Measurements from ENCODE around the gene ZNF184.

The ZNF184 gene

DNA sequence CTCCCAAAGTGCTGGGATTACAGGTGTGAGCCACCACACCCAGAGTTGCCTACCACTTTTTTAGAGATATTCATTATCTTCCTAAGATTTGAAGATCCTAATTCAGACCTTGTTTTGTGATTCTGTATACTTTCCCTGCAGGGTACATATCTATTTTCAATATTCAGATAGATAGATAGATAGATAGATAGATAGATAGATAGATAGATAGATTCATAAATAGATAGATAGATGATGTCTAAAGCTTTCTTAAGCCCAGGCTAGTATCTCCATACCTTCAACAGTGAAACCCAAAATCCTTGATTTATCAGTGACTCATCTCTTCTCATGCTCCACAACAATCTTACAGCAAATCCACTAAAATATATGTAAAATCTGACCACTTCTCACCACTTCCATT lies 53.5 kb downstream of the ZNF184 start:
- DNase-seq, result no peak

DNA sequence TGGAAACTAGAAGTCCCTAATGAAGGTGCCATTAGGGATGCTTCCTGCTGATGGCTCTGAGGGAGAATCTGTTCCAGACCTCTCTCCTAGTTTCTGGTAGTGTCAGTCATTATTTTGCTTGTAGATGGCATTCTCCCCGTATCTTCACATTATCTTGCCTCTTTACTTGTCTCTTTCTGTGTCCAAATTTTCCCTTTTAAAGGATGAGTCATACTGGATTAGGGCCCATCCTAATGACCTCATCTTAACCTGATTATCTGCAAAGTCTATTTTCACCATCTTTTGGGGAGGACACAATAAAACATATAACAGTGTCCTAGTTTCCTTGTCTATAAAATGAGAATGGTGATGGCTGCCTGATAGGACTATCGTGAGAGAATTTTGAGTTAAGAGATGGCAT lies 57.0 kb downstream of the ZNF184 start:
- no peak for DNase-seq

DNA sequence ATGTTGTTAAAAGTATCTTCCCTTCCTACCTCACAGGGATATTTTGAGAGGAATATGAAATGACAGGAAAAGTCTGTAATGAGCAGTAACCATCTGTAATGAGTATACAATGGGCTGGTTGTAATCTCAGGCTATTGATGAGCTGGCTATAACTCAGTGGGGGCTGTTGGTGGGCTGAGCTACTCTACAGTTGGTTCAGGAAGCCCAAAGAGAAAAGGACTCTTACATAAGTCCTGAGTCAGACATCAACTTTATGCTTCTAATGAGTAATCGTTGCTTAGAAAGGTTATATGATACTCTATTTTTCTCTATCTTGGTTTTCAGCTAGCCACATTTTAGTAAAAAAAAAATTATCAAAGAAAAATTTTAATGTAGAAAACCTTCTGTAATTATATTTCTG lies 57.9 kb downstream of the ZNF184 start:
- no peak for DNase-seq

DNA sequence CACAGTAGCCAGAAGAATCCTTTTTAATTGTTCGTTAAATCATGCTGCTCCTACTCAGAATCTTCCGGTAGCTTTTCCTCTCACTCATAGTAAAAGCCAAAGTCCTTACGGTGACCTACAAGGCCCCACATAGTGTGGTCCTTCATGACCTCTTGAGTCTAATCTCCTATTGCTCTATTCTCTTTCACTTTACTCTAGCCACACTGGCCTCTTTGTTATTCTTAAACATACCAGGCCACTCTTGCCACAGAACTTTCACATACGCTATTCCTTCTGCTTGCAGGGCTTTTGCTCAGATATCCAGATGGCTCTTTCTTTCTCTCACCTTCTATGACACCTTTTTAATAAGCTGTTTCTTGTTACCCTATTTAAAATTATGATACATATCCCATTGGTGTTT lies 58.6 kb downstream of the ZNF184 start:
- DNase-seq, result no peak

DNA sequence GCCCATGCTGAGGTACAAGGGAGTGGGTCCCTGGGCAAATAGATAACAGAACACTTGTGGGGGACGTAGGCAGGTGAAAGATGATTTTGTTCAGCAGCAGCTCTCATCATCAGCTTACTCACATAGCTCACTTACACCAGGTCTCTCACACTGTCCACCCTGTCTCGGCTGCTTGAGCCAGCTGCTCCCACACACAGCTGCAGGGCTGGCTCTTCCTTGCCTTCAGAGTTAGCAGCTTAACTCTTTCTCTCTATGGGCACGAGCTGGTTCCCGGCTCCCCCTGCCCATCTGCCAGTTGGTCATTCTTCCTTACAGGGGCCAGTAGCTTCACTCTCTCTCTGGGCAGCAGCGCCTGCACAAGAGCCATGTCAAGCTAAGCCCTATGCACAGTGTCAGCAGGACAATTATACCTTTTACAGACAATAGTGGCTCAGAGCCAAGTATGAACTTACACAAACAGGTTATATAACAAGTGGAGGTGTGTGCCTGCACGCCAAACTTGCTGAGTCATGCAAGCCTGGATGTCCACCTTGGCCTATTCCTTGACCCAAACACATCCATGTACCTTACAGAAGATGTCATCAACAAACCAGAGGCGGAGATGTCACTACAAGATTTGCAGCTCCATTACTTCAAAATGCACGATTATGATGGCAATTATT lies 65.6 kb downstream of the ZNF184 start:
- no peak for DNase-seq

DNA sequence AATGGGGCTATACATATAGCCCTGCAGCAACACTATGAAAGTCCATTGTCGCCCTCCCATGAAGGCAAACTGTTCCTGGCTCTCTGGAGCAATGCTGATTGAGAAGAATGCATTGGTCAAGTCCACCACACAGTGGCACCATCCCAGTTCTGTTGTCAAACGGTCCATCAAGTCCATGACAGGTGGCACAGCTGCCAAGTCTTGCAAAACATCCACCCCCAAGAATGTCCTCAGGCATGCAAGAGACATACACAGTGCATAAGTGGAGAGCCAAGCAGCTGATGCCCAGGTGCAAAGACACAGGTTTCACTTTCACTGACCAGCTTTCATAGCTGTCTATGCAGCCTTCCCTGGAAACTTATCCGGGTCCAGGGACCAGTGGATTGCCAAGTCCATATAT lies 66.8 kb downstream of the ZNF184 start:
- DNase-seq, result no peak

DNA sequence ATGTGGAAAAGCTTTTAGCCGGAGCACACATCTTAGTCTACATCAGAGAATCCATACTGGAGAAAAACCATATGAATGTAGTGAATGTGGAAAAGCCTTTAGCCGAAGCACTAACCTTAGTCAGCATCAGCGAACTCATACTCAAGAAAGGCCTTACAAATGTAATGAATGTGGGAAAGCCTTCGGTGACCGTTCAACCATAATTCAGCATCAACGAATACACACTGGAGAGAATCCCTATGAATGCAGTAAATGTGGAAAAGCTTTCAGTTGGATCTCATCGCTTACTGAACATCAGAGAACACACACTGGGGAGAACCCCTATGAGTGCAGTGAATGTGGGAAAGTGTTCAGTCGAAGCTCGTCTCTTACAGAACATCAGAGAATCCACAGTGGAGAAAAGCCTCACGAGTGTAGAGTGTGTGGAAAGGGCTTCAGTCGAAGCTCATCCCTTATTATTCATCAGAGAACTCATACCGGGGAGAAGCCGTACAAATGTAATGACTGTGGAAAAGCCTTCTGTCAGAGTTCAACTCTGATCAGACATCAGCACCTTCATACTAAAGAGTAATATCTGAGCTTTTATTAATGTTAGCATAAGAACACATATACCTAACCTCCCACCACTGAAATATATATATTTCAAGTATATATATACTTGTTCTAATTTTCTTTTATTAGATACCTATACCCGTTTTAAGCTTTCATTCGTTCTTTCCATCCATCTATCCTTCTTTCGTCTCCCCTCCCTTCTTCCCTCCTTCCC lies 71.8 kb downstream of the ZNF184 start:
- no peak for DNase-seq

Data from NK-92 treated with Interleukin-12 subunit alpha and Interleukin-12 subunit beta, amount 100 ng/mL, for 24 hours (cell line).